ENCODE measurements around the gene FKBP15. TPM values are rescaled to one million over a fixed set of nuclear protein-coding genes. Genes with fewer than 3 reads are reported as not detected.

The FKBP15 gene
- total RNA-seq, 5 donors from 2014 or later (not counting 1 experiment from before 2014, with no cell fraction given), result 22.2 to 31.8 (median 29.5) TPM

DNA sequence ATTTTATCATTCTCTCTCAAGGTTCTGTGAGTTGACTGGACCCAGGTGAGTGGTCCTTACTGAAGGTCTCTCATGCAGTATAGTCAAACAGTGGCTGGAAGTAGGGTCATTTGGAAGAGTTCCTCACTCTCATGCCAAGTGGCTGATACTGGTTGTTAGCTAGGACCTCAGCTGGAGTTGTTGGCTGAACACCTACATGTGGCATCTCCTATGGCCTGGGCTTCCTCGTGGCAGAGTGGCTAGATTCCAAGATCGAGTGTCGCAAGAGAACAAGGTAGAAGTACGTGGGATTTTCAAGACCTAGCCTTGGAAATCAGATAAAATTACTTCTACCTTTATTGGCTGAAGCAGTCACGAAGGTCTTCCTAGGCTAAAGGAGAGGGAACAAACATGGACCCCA is 62.6 kb downstream of the FKBP15 start:
- no peak for ATAC-seq (replicated peaks in 1 of 4)
- no peak overlapping the region for H3K4me3 Mint-ChIP-seq
- peaks cover 29% of the 10 kb centered on the region for H3K36me3 Mint-ChIP-seq
- H3K27me3 Mint-ChIP-seq, result no peaks in the 10 kb centered on the region
- peak overlapping the region in 1 of 2 donors; percentile 9 for H3K27ac Mint-ChIP-seq
- ChIA-PET CTCF (no interaction called here), POLR2A (no interaction called here)
- Histone ChIP-seq H3K27ac (ENCODE audit: low read length) (no peak overlapping the region), H3K27me3 (replicated peaks in 1 of 2; ENCODE audit: control insufficient read depth in 2 of 2, extremely low read depth in 1 of 2, insufficient read depth in 2 of 2, low read length in 1 of 2) (no peaks in the 10 kb centered on the region), H3K36me3 (ENCODE audit: control insufficient read depth in 2 of 2, extremely low read depth in 1 of 2, insufficient read depth in 1 of 2, low read length in 1 of 2) (peaks cover 2 to 27% of the 10 kb centered on the region in 2 donors), H3K9me3 (no peaks in the 10 kb centered on the region), H3K4me1 (ENCODE audit: control insufficient read depth in 1 of 2, extremely low read depth in 1 of 2, insufficient read depth in 2 of 2, low read length in 2 of 2) (peaks cover 3 to 12% of the 10 kb centered on the region in 2 experiments), H3K4me3 (ENCODE audit: control insufficient read depth in 1 of 2, extremely low read depth in 1 of 2, low read length in 1 of 2) (no peak overlapping the region)
- no CpG with 5 or more reads among the region's 5 CpGs for WGBS (ENCODE audit: insufficient coverage)
- no peak for DNase-seq
- peaks cover 22 to 25% (median 25%) of the 10 kb centered on the region in 3 donors for H3K4me1 Mint-ChIP-seq
- no peaks in the 10 kb centered on the region for H3K9me3 Mint-ChIP-seq

DNA sequence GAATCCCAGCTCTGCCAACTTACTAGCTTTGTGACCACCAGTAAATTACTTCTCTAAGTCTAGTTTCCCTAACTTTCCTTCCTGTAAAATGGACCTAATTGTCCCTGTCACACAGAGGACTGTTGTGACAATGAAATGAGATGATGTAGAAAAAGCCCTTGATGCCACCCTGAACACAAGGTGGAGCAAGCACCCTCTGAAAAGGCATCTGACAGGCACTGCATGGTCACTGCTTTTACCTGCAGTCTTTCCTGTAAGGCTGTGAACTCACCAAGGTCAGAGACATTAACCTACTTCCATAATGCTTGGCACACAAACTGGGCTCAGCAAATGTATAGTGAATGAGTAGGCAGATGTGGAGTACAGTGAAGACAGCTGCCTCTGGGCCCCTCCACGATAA is 64.2 kb downstream of the FKBP15 start:
- ATAC-seq (replicated peaks in 1 of 4), result no peak
- Mint-ChIP-seq H3K4me3 (no peak overlapping the region), H3K9me3 (no peaks in the 10 kb centered on the region), H3K4me1 (peaks cover 31 to 39% (median 37%) of the 10 kb centered on the region in 3 donors), H3K36me3 (peaks cover 15% of the 10 kb centered on the region), H3K27ac (peak overlapping the region; percentile 48 to 52), H3K27me3 (no peaks in the 10 kb centered on the region)
- Histone ChIP-seq H3K36me3 (ENCODE audit: control insufficient read depth in 2 of 2, extremely low read depth in 1 of 2, insufficient read depth in 1 of 2, low read length in 1 of 2) (peaks cover 2 to 12% of the 10 kb centered on the region in 2 donors), H3K4me1 (ENCODE audit: control insufficient read depth in 1 of 2, extremely low read depth in 1 of 2, insufficient read depth in 2 of 2, low read length in 2 of 2) (peaks cover 3 to 18% of the 10 kb centered on the region in 2 experiments), H3K4me3 (ENCODE audit: control insufficient read depth in 1 of 2, extremely low read depth in 1 of 2, low read length in 1 of 2) (no peak overlapping the region), H3K27me3 (replicated peaks in 1 of 2; ENCODE audit: control insufficient read depth in 2 of 2, extremely low read depth in 1 of 2, insufficient read depth in 2 of 2, low read length in 1 of 2) (no peaks in the 10 kb centered on the region), H3K9me3 (no peaks in the 10 kb centered on the region), H3K27ac (ENCODE audit: low read length) (no peak overlapping the region)
- POLR2A ChIA-PET, result interaction anchor here (0.6 to 0.8 kb wide), 2 partner anchors 65 to 630 kb away, joined by 3 read pairs; partner anchors contain the start of genes FKBP15 (in 1 of the 2) and SLC31A1 (in 1 of the 2)
- DNase-seq, result no peak
- CTCF ChIA-PET, result interaction anchor here in 1 of 2 donors (0.6 to 0.8 kb wide), 2 partner anchors 12 to 168 kb away, joined by 3 to 5 read pairs; no protein-coding TSS in a partner anchor
- 100% methylated on average over 1 of the region's 1 CpG for WGBS (ENCODE audit: insufficient coverage)

DNA sequence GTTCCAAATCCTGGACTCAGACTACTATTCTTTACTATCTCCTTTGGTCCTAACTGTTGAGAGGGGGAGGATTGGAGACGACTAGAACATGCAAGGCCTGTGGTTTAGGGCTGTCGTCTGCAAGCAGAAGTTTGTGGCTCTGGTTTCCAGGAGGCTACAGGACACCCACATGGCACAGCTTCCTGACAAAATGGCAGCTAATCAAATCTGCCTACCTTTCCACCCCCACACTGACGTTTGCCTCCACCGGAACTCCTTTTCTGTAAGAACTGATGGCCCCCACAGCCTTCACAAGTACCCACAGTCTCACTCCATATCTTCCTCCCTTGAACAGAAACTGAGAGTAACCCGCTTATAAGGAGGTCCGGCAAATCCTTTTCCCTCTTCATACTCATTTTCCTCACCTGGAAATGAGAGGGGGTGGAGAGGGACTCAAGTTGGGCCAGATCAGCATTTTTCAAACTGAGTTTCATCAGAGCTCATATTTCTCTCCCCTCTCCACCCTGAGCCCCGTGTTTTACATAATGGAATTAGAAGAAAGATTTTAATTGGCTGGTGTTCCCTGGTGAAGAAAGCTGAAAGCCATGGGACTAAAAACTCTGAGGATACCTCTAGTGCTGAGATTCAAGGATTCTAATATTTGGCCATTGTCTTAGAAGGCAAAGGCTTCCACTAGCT is 65.0 kb downstream of the FKBP15 start:
- peaks cover 2 to 4% of the 10 kb centered on the region in 2 donors for H3K36me3 ChIP-seq (ENCODE audit: control insufficient read depth in 2 of 2, extremely low read depth in 1 of 2, insufficient read depth in 1 of 2, low read length in 1 of 2)
- Mint-ChIP-seq H3K27me3 (no peaks in the 10 kb centered on the region), H3K9me3 (no peaks in the 10 kb centered on the region), H3K36me3 (peaks cover 12% of the 10 kb centered on the region), H3K27ac (peak overlapping the region; percentile 77 to 82), H3K4me3 (peak overlapping the region in 2 of 3 donors; percentile 5), H3K4me1 (peaks cover 35 to 44% (median 41%) of the 10 kb centered on the region in 3 donors)
- ATAC-seq (replicated peaks in 1 of 4), result peak; percentile 28 to 64 (median 46)
- no peaks in the 10 kb centered on the region for H3K9me3 ChIP-seq
- peak overlapping the region; percentile 44 for H3K27ac ChIP-seq (ENCODE audit: low read length)
- H3K27me3 ChIP-seq (replicated peaks in 1 of 2; ENCODE audit: control insufficient read depth in 2 of 2, extremely low read depth in 1 of 2, insufficient read depth in 2 of 2, low read length in 1 of 2), result no peaks in the 10 kb centered on the region
- WGBS (ENCODE audit: insufficient coverage), result no CpG with 5 or more reads among the region's 7 CpGs
- DNase-seq, result peak in 28 of 35 experiments; percentile 9 to 60 (median 30)
- no peak overlapping the region for H3K4me3 ChIP-seq (ENCODE audit: control insufficient read depth in 1 of 2, extremely low read depth in 1 of 2, low read length in 1 of 2)
- CTCF ChIA-PET, result no interaction called here
- H3K4me1 ChIP-seq (ENCODE audit: control insufficient read depth in 1 of 2, extremely low read depth in 1 of 2, insufficient read depth in 2 of 2, low read length in 2 of 2), result peaks cover 3 to 25% of the 10 kb centered on the region in 2 experiments
- POLR2A ChIA-PET, result interaction anchor here in 1 of 2 donors (0.8 kb wide), 1 partner anchor 65 kb away, joined by 3 read pairs; the partner anchor contains the start of genes FKBP15 and SLC31A1

DNA sequence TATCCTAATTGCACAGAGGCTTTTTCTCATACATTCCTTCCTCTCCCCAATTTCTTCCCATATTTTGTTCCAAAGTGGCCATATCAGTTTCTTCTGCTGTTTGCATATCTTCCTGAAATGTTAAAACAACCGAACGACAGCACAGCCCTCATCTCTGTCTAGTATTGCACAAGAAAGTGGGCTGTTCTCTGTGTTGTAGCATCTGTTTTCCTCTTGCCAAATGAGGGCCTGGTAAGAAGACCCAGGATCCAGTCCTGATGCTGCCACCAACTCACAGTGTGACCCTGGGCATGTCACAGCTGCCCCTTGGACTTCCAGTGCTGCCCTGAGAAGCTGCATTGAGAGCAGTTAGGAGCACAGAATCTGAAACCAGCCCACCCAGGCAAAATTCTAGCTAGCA is 66.1 kb downstream of the FKBP15 start:
- H3K9me3 Mint-ChIP-seq, result no peaks in the 10 kb centered on the region
- ChIA-PET POLR2A (no interaction called here), CTCF (no interaction called here)
- no peaks in the 10 kb centered on the region for H3K27me3 ChIP-seq (replicated peaks in 1 of 2; ENCODE audit: control insufficient read depth in 2 of 2, extremely low read depth in 1 of 2, insufficient read depth in 2 of 2, low read length in 1 of 2)
- peaks cover 8% of the 10 kb centered on the region for H3K36me3 Mint-ChIP-seq
- H3K27ac Mint-ChIP-seq, result peak overlapping the region in 1 of 2 donors; percentile 3
- H3K27ac ChIP-seq (ENCODE audit: low read length), result no peak overlapping the region
- H3K4me1 ChIP-seq (ENCODE audit: control insufficient read depth in 1 of 2, extremely low read depth in 1 of 2, insufficient read depth in 2 of 2, low read length in 2 of 2), result peaks cover 6 to 28% of the 10 kb centered on the region in 2 experiments
- DNase-seq (no peak), ATAC-seq (replicated peaks in 1 of 4) (no peak)
- H3K36me3 ChIP-seq (ENCODE audit: control insufficient read depth in 2 of 2, extremely low read depth in 1 of 2, insufficient read depth in 1 of 2, low read length in 1 of 2), result peaks cover 2 to 4% of the 10 kb centered on the region in 2 donors
- H3K27me3 Mint-ChIP-seq, result no peaks in the 10 kb centered on the region
- H3K9me3 ChIP-seq, result no peaks in the 10 kb centered on the region
- peaks cover 35 to 48% (median 45%) of the 10 kb centered on the region in 3 donors for H3K4me1 Mint-ChIP-seq
- WGBS (ENCODE audit: insufficient coverage), result no CpG with 5 or more reads among the region's 2 CpGs
- H3K4me3 Mint-ChIP-seq, result no peak overlapping the region
- H3K4me3 ChIP-seq (ENCODE audit: control insufficient read depth in 1 of 2, extremely low read depth in 1 of 2, low read length in 1 of 2), result no peak overlapping the region

DNA sequence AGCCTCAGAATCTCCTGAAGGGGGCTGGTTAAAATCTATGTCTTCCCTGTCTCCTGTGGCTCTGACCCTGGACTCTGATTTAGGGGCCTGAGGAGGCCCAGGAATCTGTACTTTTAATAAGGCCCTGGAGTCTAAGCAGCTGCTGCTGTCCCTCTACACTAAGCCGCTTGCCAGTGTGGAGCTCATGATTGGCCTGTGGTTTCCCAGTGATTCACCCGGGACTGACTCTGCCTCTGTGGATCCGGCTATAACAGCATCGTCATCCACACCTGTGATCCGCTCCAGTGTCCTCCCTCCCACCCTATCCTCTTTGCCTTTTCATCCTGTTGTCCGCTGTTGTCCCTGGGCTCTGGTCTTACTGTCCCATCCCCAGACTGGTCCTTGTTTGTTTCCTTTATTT is 66.6 kb downstream of the FKBP15 start:
- Histone ChIP-seq H3K27ac (ENCODE audit: low read length) (no peak overlapping the region), H3K9me3 (no peaks in the 10 kb centered on the region), H3K27me3 (replicated peaks in 1 of 2; ENCODE audit: control insufficient read depth in 2 of 2, extremely low read depth in 1 of 2, insufficient read depth in 2 of 2, low read length in 1 of 2) (no peaks in the 10 kb centered on the region), H3K36me3 (ENCODE audit: control insufficient read depth in 2 of 2, extremely low read depth in 1 of 2, insufficient read depth in 1 of 2, low read length in 1 of 2) (peaks cover 2% of the 10 kb centered on the region in 2 donors), H3K4me1 (ENCODE audit: control insufficient read depth in 1 of 2, extremely low read depth in 1 of 2, insufficient read depth in 2 of 2, low read length in 2 of 2) (peaks cover 6 to 28% of the 10 kb centered on the region in 2 experiments), H3K4me3 (ENCODE audit: control insufficient read depth in 1 of 2, extremely low read depth in 1 of 2, low read length in 1 of 2) (no peak overlapping the region)
- POLR2A ChIA-PET, result no interaction called here
- Mint-ChIP-seq H3K36me3 (peaks cover 8% of the 10 kb centered on the region), H3K9me3 (no peaks in the 10 kb centered on the region), H3K27ac (peak overlapping the region in 1 of 2 donors; percentile 3), H3K4me3 (no peak overlapping the region), H3K4me1 (peaks cover 35 to 48% (median 45%) of the 10 kb centered on the region in 3 donors), H3K27me3 (no peaks in the 10 kb centered on the region)
- ATAC-seq (replicated peaks in 1 of 4) (no peak), DNase-seq (no peak)
- CTCF ChIA-PET, result no interaction called here
- 80% methylated on average over 5 of the region's 6 CpGs for WGBS (ENCODE audit: insufficient coverage)

DNA sequence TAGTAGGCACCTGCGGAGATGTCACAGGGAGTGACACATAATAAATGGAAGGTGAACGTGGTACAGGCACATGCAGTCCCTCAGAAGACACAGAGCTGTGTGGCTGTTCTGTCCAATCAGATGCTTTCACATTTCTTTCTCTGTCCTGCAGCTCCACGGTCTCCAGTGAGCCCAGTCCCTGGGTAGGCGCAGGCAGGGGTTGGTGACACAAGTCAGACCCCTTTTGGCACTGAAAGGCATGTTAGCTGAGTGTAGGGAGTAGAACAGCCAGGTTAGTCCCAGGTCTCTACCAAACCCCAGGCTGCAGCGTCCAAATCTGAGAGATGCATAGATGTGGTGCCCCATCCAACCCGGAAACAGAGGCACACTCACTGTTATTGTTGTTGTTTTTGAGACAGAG is 67.5 kb downstream of the FKBP15 start:
- Histone ChIP-seq H3K27ac (ENCODE audit: low read length) (no peak overlapping the region), H3K27me3 (replicated peaks in 1 of 2; ENCODE audit: control insufficient read depth in 2 of 2, extremely low read depth in 1 of 2, insufficient read depth in 2 of 2, low read length in 1 of 2) (no peaks in the 10 kb centered on the region), H3K36me3 (ENCODE audit: control insufficient read depth in 2 of 2, extremely low read depth in 1 of 2, insufficient read depth in 1 of 2, low read length in 1 of 2) (peaks cover 0 to 2% of the 10 kb centered on the region in 2 donors), H3K4me1 (ENCODE audit: control insufficient read depth in 1 of 2, extremely low read depth in 1 of 2, insufficient read depth in 2 of 2, low read length in 2 of 2) (peaks cover 6 to 28% of the 10 kb centered on the region in 2 experiments), H3K4me3 (ENCODE audit: control insufficient read depth in 1 of 2, extremely low read depth in 1 of 2, low read length in 1 of 2) (no peak overlapping the region), H3K9me3 (no peaks in the 10 kb centered on the region)
- H3K4me3 Mint-ChIP-seq, result no peak overlapping the region
- H3K36me3 Mint-ChIP-seq, result peaks cover 3% of the 10 kb centered on the region
- peaks cover 35 to 48% (median 45%) of the 10 kb centered on the region in 3 donors for H3K4me1 Mint-ChIP-seq
- WGBS (ENCODE audit: insufficient coverage), result 100% methylated on average over 2 of the region's 6 CpGs
- ATAC-seq (replicated peaks in 1 of 4) (no peak), DNase-seq (no peak)
- ChIA-PET CTCF (interaction anchor here in 1 of 2 donors (0.7 kb wide), 1 partner anchor 32 kb away, joined by 5 read pairs; no protein-coding TSS in a partner anchor), POLR2A (interaction anchor here in 1 of 2 donors (0.7 kb wide), 1 partner anchor 1434 kb away, joined by 4 read pairs; the partner anchor contains the start of gene ATP6V1G1)
- no peaks in the 10 kb centered on the region for H3K9me3 Mint-ChIP-seq
- H3K27ac Mint-ChIP-seq, result no peak overlapping the region
- H3K27me3 Mint-ChIP-seq, result no peaks in the 10 kb centered on the region

Measured in T-cell (primary cell).